GM12878 (cell line): ENCODE data around the gene POFUT1. TPM values are rescaled to one million over a fixed set of nuclear protein-coding genes. Genes with fewer than 3 reads are reported as not detected.

Experiments used
- ATAC-seq: fragments of 200-7000 bp; cut with Tn5 transposase; 3 replicates; pipeline ENCODE4 v1.9.1; 2020; ENCODE audit warnings: mild to moderate bottlenecking, moderate library complexity
- BruUV-seq: library from RNA; stranded (reverse); fragments of 400-500 nt; replicated peaks from 2 replicates; lab custom pipeline; 2021; lab: Mats Ljungman, UMichigan
- CTCF ChIA-PET: fragments of 300-600 bp; sonication (Branson Sonifier 250); formaldehyde crosslinking; extraction: SDS; loops from one replicate; lab custom pipeline; 2021; ENCODE audit warnings: inconsistent platforms; lab: Yijun Ruan, JAX
- POLR2A ChIA-PET: fragments of 350-600 bp; formaldehyde crosslinking; extraction: SDS; loops from one replicate; lab custom pipeline; 2021; ENCODE audit warnings: inconsistent platforms; lab: Charles Lee
- RAD21 ChIA-PET: fragments of 300-600 bp; sonication (Branson Sonifier 250); formaldehyde crosslinking; loops from one replicate; lab custom pipeline; 2023; ENCODE audit warnings: antibody characterized with exemption; ENCODE audit not compliant: unreplicated experiment; lab: Charles Lee
- SMC1A ChIA-PET: fragments of 300-600 bp; sonication (Branson Sonifier 250); formaldehyde crosslinking; loops from one replicate; lab custom pipeline; 2023; ENCODE audit not compliant: unreplicated experiment, uncharacterized antibody; lab: Charles Lee
- DNase-seq: peaks from one replicate; pipeline ENCODE4 v3.0.0-alpha.2; 2011; ENCODE audit warnings: low read depth, low spot score
- FAIRE-seq: peaks from 3 replicates; lab custom pipeline; 2011; peaks lifted over from hg19 to GRCh38; lab: Jason Lieb, UNC
- H2AFZ ChIP-seq: 2 replicates; pipeline ENCODE4 v1.6.0; 2011; ENCODE audit warnings: low read depth, low read length, control low read depth; ENCODE audit not compliant: control insufficient read depth
- H3K27ac ChIP-seq: 2 replicates; pipeline ENCODE4 v1.5.1; 2011; ENCODE audit warnings: control low read depth; ENCODE audit not compliant: control insufficient read depth, insufficient read depth
- H3K27me3 ChIP-seq, 2 experiments: replicated peaks in 1 of 2; 2 replicates each; pipeline versions ENCODE4 v1.6.0 to v1.6.1; 2011; ENCODE audit warnings: low read length in 1 of 2; ENCODE audit not compliant: control insufficient read depth in 2 of 2, insufficient read depth in 2 of 2
- H3K36me3 ChIP-seq, 2 experiments: 2 replicates each; pipeline ENCODE4 v1.5.1; 2011; ENCODE audit warnings: low read length in 1 of 2; ENCODE audit not compliant: control insufficient read depth in 2 of 2, insufficient read depth in 2 of 2
- H3K4me1 ChIP-seq: 2 replicates; pipeline ENCODE4 v1.6.1; 2011; ENCODE audit warnings: mild to moderate bottlenecking, low read length, moderate library complexity, mixed read lengths; ENCODE audit not compliant: control insufficient read depth, insufficient read depth
- H3K4me2 ChIP-seq: 2 replicates; pipeline ENCODE4 v1.6.0; 2011; ENCODE audit warnings: control low read depth; ENCODE audit not compliant: control insufficient read depth, insufficient read depth
- H3K4me3 ChIP-seq: fragments of 200-600 bp; sonication (generic); 2 replicates; pipeline ENCODE4 v1.5.1; 2016
- H3K79me2 ChIP-seq: 2 replicates; pipeline ENCODE4 v1.6.0; 2011; ENCODE audit warnings: low read length; ENCODE audit not compliant: control insufficient read depth, insufficient read depth
- H3K9ac ChIP-seq: 2 replicates; pipeline ENCODE4 v1.8.0; 2011; ENCODE audit warnings: low read length, control low read depth, mixed read lengths; ENCODE audit not compliant: control insufficient read depth, insufficient read depth
- H3K9me3 ChIP-seq: replicated peaks from 3 replicates; pipeline ENCODE4 v1.5.1; 2011; ENCODE audit warnings: mild to moderate bottlenecking, low read length; ENCODE audit not compliant: control insufficient read depth, insufficient read depth
- H4K20me1 ChIP-seq: 2 replicates; pipeline ENCODE4 v1.6.0; 2011; ENCODE audit not compliant: control insufficient read depth, insufficient read depth
- CBX3 ChIP-seq: fragments of 200-600 bp; sonication (generic); IDR thresholded peaks from 2 replicates; pipeline ENCODE4 v1.6.1; 2016; ENCODE audit warnings: low read depth, borderline replicate concordance
- CEBPB ChIP-seq, 2 experiments: fragments of 150-350 bp in 1 of 2; IDR thresholded peaks; 2 replicates each; pipeline ENCODE4 v1.6.1; 2012 to 2014; ENCODE audit warnings: low read depth in 2 of 2, low read length in 2 of 2, borderline replicate concordance in 1 of 2, inconsistent platforms in 1 of 2
- HCFC1 ChIP-seq: fragments of 150-350 bp; IDR thresholded peaks from 2 replicates; pipeline ENCODE4 v1.6.1; 2014; ENCODE audit warnings: low read length
- NBN ChIP-seq: fragments of 450-650 bp; IDR thresholded peaks from 2 replicates; pipeline ENCODE4 v1.6.1; 2016
- NFYB ChIP-seq: IDR thresholded peaks from 2 replicates; pipeline ENCODE4 v1.6.1; 2011; ENCODE audit warnings: low read depth, mild to moderate bottlenecking, low read length, improper control_type of control experiment, moderate library complexity; ENCODE audit not compliant: insufficient read depth
- RAD21 ChIP-seq: IDR thresholded peaks from 2 replicates; pipeline ENCODE4 v1.6.1; 2011; ENCODE audit warnings: mild to moderate bottlenecking, low read depth, low read length, moderate library complexity; ENCODE audit not compliant: insufficient read depth
- SMAD1 ChIP-seq: fragments of 450-650 bp; IDR thresholded peaks from 2 replicates; pipeline ENCODE4 v1.6.1; 2018; ENCODE audit warnings: mild to moderate bottlenecking, low read depth; ENCODE audit not compliant: partially characterized antibody
- TBL1XR1 ChIP-seq: IDR thresholded peaks from 2 replicates; pipeline ENCODE4 v1.6.1; 2012; ENCODE audit warnings: low read depth, low read length, improper control_type of control experiment
- YY1 ChIP-seq: IDR thresholded peaks from 2 replicates; pipeline ENCODE4 v1.6.1; 2011; ENCODE audit warnings: low read depth, mild to moderate bottlenecking, low read length
- WGBS: methylation state at CpG from one replicate; pipeline ENCODE4 v1.1.6; 2016; ENCODE audit warnings: low lambda C conversion rate; ENCODE audit not compliant: insufficient replicate concordance, insufficient coverage; ENCODE audit errors: missing lambda C conversion rate; 5-methylcytosine and 5-hydroxymethylcytosine counted together
- in situ Hi-C: fragments of 300-500 bp; cut with MboI; formaldehyde crosslinking; loops from 9 replicates; pipeline ENCODE4 v1.14.3; 2018; ENCODE audit warnings: mixed read lengths
- intact Hi-C: fragments of 100-400 bp; cut with micrococcal nuclease; formaldehyde crosslinking; loops from one replicate; pipeline ENCODE4 v1.14.2; 2022; ENCODE audit not compliant: unreplicated experiment
- polyA plus RNA-seq, 11 experiments: library from polyadenylated mRNA; depleted of rRNA in 4 of 11; unstranded in 6 of 11; stranded (reverse) in 5 of 11; fragments of >200 nt; fragmentation: Nextera tagmentation in 4 of 11; fragmentation: Illumina TruSeq in 1 of 11; extraction: Ambion mirVana in 4 of 11; extraction: Trizol in 1 of 11; gene quantifications; 1 replicate in 1 of 11; 2 replicates in 10 of 11; pipeline versions ENCODE4 v1.2.1 to v1.2.3, GENCODE V29; 2011 to 2016; ENCODE audit warnings: inconsistent platforms in 2 of 11, missing spikeins in 2 of 11, low read depth in 1 of 11
- total RNA-seq, 4 experiments: library from RNA; depleted of rRNA in 3 of 4; stranded (reverse); fragments of >200 nt in 3 of 4; fragmentation: Illumina TruSeq in 1 of 4; extraction: Trizol in 1 of 4; gene quantifications; 2 replicates each; pipeline versions ENCODE4 v1.2.1 to v1.2.3, GENCODE V29; 2013 to 2021
- TF ChIP-seq, protein P1 (sequence below): fragments of 150-350 bp; IDR thresholded peaks from 2 replicates; pipeline ENCODE4 v1.6.1; 2014; ENCODE audit warnings: mild to moderate bottlenecking, low read depth, low read length
- TF ChIP-seq, protein P2 (sequence below): fragments of 450-650 bp; IDR thresholded peaks from 2 replicates; pipeline ENCODE4 v1.6.1; 2016; ENCODE audit warnings: mild to moderate bottlenecking

POFUT1 gene
- total and polyA plus RNA-seq, 10 of the 15 experiments (the other 5 are each of a cell fraction or from before 2014, with no cell fraction given): 2.6 to 33.4 (median 23.1) TPM

DNA sequence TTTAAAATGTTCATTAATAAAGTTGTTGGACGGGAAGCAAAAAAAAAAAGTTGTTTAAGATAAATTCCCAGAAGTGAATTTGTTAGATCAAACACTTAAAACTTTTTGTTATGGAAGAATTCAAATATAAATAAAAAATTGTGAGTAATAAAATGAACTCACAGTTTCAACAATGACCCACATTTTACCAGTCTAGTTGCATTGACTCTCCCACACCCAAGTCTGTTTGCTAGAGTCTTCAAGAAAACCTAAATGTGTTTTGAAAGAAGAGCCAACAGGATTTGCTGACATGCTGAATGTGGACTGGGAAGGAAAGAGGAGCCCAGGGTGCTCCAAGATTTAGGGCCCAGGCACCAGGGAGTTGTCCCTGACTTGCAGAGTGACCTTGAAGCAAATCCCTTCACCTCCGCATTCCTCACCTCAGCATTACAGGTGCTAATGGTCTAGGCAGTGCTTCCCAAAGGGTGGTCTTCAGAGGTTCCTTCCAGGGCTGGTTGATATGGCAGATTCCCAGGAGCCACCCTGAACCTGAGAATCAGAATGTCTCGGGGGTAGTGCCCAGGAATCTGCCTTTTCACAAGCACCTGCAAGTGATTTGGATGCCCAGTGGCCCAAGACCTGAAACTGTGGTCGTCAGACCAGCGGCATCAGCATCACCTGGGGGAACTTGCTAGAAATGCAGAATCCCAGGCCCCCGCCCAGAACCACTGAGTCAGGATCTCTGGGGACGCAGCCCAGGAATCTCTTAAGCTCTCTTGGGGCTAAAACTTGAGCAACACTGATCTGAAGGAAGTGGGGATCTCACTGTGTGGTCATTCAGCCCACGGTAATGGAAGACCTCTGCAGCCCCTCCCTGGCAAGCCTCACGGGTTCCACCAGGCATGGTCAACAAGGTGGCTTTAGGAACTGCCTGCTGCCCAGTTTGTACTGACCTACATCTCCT, 31.1 kb downstream of the POFUT1 start:
- Histone ChIP-seq H3K79me2 (no peaks in the 10 kb centered on the region), H3K27me3 (no peaks in the 10 kb centered on the region), H3K27ac (no peak overlapping the region), H3K4me3 (no peak overlapping the region), H3K36me3 (peaks cover 9% of the 10 kb centered on the region in 2 experiments; a peak in 2 of 4 replicates), H3K4me2 (no peak overlapping the region), H2AFZ (no peak overlapping the region), H3K9me3 (no peaks in the 10 kb centered on the region), H4K20me1 (no peaks in the 10 kb centered on the region), H3K4me1 (peaks cover 13% of the 10 kb centered on the region), H3K9ac (no peak overlapping the region)
- ChIA-PET SMC1A (interaction anchor here (0.9 kb wide), 1 partner anchor 35 kb away, joined by 5 read pairs; no protein-coding TSS in a partner anchor), CTCF (interaction anchor here (0.9 to 1.8 kb wide), 2 partner anchors 15 to 94 kb away, joined by 3 read pairs; no protein-coding TSS in a partner anchor), RAD21 (no interaction called here), POLR2A (no interaction called here)
- in situ Hi-C loops: no loop called here
- FAIRE-seq (no peak), ATAC-seq (no peak), DNase-seq (no peak)
- intact Hi-C loops: no loop called here
- TF ChIP-seq, protein P1, sequence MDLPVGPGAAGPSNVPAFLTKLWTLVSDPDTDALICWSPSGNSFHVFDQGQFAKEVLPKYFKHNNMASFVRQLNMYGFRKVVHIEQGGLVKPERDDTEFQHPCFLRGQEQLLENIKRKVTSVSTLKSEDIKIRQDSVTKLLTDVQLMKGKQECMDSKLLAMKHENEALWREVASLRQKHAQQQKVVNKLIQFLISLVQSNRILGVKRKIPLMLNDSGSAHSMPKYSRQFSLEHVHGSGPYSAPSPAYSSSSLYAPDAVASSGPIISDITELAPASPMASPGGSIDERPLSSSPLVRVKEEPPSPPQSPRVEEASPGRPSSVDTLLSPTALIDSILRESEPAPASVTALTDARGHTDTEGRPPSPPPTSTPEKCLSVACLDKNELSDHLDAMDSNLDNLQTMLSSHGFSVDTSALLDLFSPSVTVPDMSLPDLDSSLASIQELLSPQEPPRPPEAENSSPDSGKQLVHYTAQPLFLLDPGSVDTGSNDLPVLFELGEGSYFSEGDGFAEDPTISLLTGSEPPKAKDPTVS: no peak
- TF ChIP-seq SMAD1 (no peak), NBN (no peak), YY1 (no peak), TBL1XR1 (no peak), NFYB (no peak), CBX3 (no peak), CEBPB (IDR thresholded peaks at IDR 0.05; ENCODE audit: borderline replicate concordance in 1 of 2, low read depth in 2 of 2, low read length in 2 of 2) (no peak), HCFC1 (no peak), RAD21 (no peak)
- TF ChIP-seq, protein P2, sequence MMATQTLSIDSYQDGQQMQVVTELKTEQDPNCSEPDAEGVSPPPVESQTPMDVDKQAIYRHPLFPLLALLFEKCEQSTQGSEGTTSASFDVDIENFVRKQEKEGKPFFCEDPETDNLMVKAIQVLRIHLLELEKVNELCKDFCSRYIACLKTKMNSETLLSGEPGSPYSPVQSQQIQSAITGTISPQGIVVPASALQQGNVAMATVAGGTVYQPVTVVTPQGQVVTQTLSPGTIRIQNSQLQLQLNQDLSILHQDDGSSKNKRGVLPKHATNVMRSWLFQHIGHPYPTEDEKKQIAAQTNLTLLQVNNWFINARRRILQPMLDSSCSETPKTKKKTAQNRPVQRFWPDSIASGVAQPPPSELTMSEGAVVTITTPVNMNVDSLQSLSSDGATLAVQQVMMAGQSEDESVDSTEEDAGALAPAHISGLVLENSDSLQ: no peak
- BruUV-seq: no TSS peak
- 59% methylated on average over 9 of the region's 9 CpGs for WGBS
